ENCODE measurements around the gene ACOX3. TPM values are rescaled to one million over a fixed set of nuclear protein-coding genes. Genes with fewer than 3 reads are reported as not detected.

Gene ACOX3
- total RNA-seq, 1 experiment from 2014 or later = 17.9 TPM

DNA sequence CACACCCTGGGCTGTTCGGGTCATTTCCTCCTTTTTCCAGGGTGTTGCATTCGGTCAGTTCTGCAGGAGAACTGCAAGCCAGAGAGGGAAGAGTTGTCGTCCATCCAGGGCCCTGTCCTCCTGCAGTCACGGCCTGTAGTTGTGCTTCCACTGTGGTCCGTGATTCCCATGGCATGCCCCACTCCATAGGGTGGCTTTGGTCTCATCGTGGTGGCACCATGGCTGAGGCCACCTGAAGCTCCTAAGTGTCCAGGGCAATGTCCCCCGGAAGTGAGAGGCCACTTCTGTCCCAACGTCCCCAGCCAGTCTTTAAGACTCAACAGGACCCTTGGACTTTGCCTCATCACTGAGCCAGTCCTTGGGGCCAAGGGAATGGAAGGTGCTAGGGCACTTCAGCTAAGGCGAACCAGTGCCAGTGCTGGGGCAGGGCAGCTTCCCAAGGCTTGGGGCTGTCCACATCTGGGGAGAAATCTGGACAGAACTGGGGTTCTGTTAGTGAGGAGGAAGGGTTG lies 87.3 kb downstream of the ACOX3 start:
- Mint-ChIP-seq H3K36me3 (ENCODE audit: insufficient read depth, unreplicated experiment) (no peaks in the 10 kb centered on the region), H3K4me3 (ENCODE audit: unreplicated experiment) (no peak overlapping the region), H3K27me3 (ENCODE audit: insufficient read depth, unreplicated experiment) (no peaks in the 10 kb centered on the region), H3K27ac (ENCODE audit: low read depth, unreplicated experiment) (no peak overlapping the region), H3K4me1 (ENCODE audit: insufficient read depth, unreplicated experiment) (peaks cover 17% of the 10 kb centered on the region), H3K9me3 (ENCODE audit: unreplicated experiment) (no peaks in the 10 kb centered on the region)
- BruUV-seq (replicated peaks) = no TSS peak
- POLR2A ChIA-PET = no interaction called here
- TF ChIP-seq, protein P1, sequence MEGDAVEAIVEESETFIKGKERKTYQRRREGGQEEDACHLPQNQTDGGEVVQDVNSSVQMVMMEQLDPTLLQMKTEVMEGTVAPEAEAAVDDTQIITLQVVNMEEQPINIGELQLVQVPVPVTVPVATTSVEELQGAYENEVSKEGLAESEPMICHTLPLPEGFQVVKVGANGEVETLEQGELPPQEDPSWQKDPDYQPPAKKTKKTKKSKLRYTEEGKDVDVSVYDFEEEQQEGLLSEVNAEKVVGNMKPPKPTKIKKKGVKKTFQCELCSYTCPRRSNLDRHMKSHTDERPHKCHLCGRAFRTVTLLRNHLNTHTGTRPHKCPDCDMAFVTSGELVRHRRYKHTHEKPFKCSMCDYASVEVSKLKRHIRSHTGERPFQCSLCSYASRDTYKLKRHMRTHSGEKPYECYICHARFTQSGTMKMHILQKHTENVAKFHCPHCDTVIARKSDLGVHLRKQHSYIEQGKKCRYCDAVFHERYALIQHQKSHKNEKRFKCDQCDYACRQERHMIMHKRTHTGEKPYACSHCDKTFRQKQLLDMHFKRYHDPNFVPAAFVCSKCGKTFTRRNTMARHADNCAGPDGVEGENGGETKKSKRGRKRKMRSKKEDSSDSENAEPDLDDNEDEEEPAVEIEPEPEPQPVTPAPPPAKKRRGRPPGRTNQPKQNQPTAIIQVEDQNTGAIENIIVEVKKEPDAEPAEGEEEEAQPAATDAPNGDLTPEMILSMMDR (IDR thresholded peaks at IDR 0.05; ENCODE audit: unreplicated experiment) = no peak
- no peak for DNase-seq (ENCODE audit: unreplicated experiment)
- intact Hi-C loops (cut with micrococcal nuclease) = no loop called here
- CTCF ChIA-PET = interaction anchor here (0.7 kb wide), 1 partner anchor 114 kb away, joined by 4 read pairs; no protein-coding TSS in a partner anchor

DNA sequence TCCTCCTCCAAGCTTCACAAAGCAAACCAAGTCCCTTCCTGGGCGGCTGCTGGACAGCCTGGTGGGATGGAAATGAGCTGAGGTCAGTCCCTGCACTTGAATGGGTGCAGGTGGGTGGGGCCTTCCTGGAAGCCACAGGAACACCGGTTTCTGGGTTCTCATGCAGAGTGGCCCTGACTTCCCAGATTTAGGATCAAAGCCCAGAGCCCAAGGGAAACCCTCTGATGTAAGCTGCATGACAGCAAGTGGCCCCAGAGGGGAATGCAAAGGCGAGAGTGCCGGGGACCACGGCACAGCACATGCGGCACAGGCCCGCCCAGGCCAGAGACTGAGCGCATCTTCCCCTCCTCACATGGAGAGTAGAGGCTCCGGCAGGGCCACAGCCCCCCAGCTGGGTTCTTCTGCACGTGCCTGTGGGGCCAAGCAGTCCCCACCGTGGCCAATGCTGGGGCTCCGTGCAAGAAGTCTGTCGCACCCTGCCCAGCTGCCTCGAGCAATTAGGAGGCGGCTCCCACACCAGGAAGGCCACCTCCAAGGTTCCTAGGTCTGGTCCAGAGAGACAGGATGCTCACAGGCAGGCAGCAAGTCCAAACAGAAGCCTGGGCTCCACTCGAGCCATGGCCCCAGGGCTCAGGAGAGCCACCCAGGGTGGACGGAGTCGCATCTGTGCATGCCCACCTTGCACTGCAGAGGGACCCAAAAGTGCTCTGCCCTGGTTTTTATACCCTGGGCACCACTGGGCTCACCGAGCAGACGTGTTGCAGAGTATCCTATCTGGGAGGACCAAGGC lies 88.0 kb downstream of the ACOX3 start:
- H3K4me1 Mint-ChIP-seq (ENCODE audit: insufficient read depth, unreplicated experiment) = peaks cover 17% of the 10 kb centered on the region
- H3K4me3 Mint-ChIP-seq (ENCODE audit: unreplicated experiment) = no peak overlapping the region
- no peaks in the 10 kb centered on the region for H3K27me3 Mint-ChIP-seq (ENCODE audit: insufficient read depth, unreplicated experiment)
- DNase-seq (ENCODE audit: unreplicated experiment) = no peak
- POLR2A ChIA-PET = no interaction called here
- no peaks in the 10 kb centered on the region for H3K9me3 Mint-ChIP-seq (ENCODE audit: unreplicated experiment)
- TF ChIP-seq, protein P1 (IDR thresholded peaks at IDR 0.05; ENCODE audit: unreplicated experiment) = no peak
- intact Hi-C loops (cut with micrococcal nuclease) = no loop called here
- BruUV-seq (replicated peaks) = no TSS peak
- no peak overlapping the region for H3K27ac Mint-ChIP-seq (ENCODE audit: low read depth, unreplicated experiment)
- CTCF ChIA-PET = interaction anchor here (0.7 to 0.8 kb wide), 2 partner anchors 50 to 115 kb away, joined by 3 to 4 read pairs; no protein-coding TSS in a partner anchor
- H3K36me3 Mint-ChIP-seq (ENCODE audit: insufficient read depth, unreplicated experiment) = no peaks in the 10 kb centered on the region

- no peak overlapping the region for H3K27ac Mint-ChIP-seq (ENCODE audit: low read depth, unreplicated experiment)
- intact Hi-C loops (cut with micrococcal nuclease) = no loop called here
Observed at GRCh38 chr4:8351931-8352367, 88.6 kb downstream of the ACOX3 start.

DNA sequence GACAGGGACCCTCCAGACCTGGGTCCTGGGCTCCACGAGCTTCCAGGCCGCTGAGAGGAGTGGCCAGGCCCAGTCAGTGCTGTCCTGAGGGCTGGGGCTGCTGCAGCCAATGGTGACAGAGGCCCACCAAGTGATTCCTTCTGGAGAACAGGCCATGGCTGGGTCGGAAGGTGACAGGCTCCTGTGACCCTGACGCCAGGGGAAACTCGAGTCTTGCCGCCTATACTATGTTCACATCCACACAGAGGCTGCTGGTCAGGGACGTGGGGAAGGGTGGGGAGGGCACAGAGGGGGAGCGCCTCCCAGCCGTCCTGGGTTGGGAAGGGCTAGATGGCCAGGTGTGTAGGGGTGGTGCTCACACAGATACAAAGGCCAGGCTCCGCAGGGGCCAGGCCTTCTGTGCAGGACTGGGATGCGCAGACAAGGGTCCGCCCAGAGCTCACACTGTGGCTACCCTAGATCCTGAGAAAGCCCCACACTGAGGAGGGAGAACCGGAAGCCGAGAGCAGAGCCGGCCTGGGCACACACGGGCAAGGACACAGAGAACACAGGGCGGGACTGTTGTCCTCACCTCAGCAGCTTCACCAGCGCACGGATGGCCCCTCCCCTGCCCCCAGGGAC lies 89.6 kb downstream of the ACOX3 start:
- H3K4me1 Mint-ChIP-seq (ENCODE audit: insufficient read depth, unreplicated experiment) = peaks cover 17% of the 10 kb centered on the region
- H3K27ac Mint-ChIP-seq (ENCODE audit: low read depth, unreplicated experiment) = no peak overlapping the region
- BruUV-seq (replicated peaks) = no TSS peak
- no peaks in the 10 kb centered on the region for H3K9me3 Mint-ChIP-seq (ENCODE audit: unreplicated experiment)
- no peaks in the 10 kb centered on the region for H3K36me3 Mint-ChIP-seq (ENCODE audit: insufficient read depth, unreplicated experiment)
- TF ChIP-seq, protein P1 (IDR thresholded peaks at IDR 0.05; ENCODE audit: unreplicated experiment) = no peak
- no peak for DNase-seq (ENCODE audit: unreplicated experiment)
- H3K27me3 Mint-ChIP-seq (ENCODE audit: insufficient read depth, unreplicated experiment) = no peaks in the 10 kb centered on the region
- POLR2A ChIA-PET = no interaction called here
- H3K4me3 Mint-ChIP-seq (ENCODE audit: unreplicated experiment) = no peak overlapping the region
- CTCF ChIA-PET = no interaction called here
- intact Hi-C loops (cut with micrococcal nuclease) = no loop called here

More at GRCh38 chr4:8351931-8352367, 88.6 kb downstream of the ACOX3 start:
- TF ChIP-seq, protein P1 (IDR thresholded peaks at IDR 0.05; ENCODE audit: unreplicated experiment) = no peak
- H3K36me3 Mint-ChIP-seq (ENCODE audit: insufficient read depth, unreplicated experiment) = no peaks in the 10 kb centered on the region
- CTCF ChIA-PET = interaction anchor here (0.8 kb wide), 1 partner anchor 51 kb away, joined by 3 read pairs; no protein-coding TSS in a partner anchor
- POLR2A ChIA-PET = no interaction called here
- BruUV-seq (replicated peaks) = no TSS peak
- H3K4me3 Mint-ChIP-seq (ENCODE audit: unreplicated experiment) = no peak overlapping the region
- H3K9me3 Mint-ChIP-seq (ENCODE audit: unreplicated experiment) = no peaks in the 10 kb centered on the region
- H3K4me1 Mint-ChIP-seq (ENCODE audit: insufficient read depth, unreplicated experiment) = peaks cover 17% of the 10 kb centered on the region
- no peaks in the 10 kb centered on the region for H3K27me3 Mint-ChIP-seq (ENCODE audit: insufficient read depth, unreplicated experiment)
- DNase-seq (ENCODE audit: unreplicated experiment) = no peak

Data from MCF 10A (cell line).